K562 (cell line): ENCODE data around the gene VWA2. TPM values are rescaled to one million over a fixed set of nuclear protein-coding genes. Genes with fewer than 3 reads are reported as not detected.

ENCODE experiments used
- ATAC-seq: fragments of 200-7000 bp; cut with Tn5 transposase; 3 replicates; pipeline ENCODE4 v1.9.1; 2020; ENCODE audit warnings: moderate library complexity
- BruUV-seq: library from RNA; stranded (reverse); fragments of 400-500 nt; replicated peaks from 2 replicates; lab custom pipeline; 2021; lab: Mats Ljungman, UMichigan
- CTCF ChIA-PET: fragments of 300-600 bp; formaldehyde crosslinking; extraction: SDS; loops from one replicate; lab custom pipeline; 2021; ENCODE audit warnings: low intra/inter-chr PET ratio; lab: Yijun Ruan, JAX
- POLR2A ChIA-PET: fragments of 300-600, 350-650 bp; sonication (Branson Sonifier 250); formaldehyde crosslinking; extraction: SDS; loops from one replicate; lab custom pipeline; 2021; ENCODE audit warnings: antibody characterized with exemption, inconsistent platforms; lab: Yijun Ruan, JAX
- DNase-seq, 4 experiments: peaks; one replicate each; pipeline versions ENCODE4 v3.0.0 to v3.0.0-alpha.2; 2011 to 2018; ENCODE audit warnings: low spot score in 3 of 4, mixed read lengths in 3 of 4; ENCODE audit errors: extremely low read depth in 1 of 4
- FAIRE-seq: peaks from 2 replicates; lab custom pipeline; 2011; peaks lifted over from hg19 to GRCh38; lab: Jason Lieb, UNC
- H2AFZ ChIP-seq: 2 replicates; pipeline ENCODE4 v1.6.0; 2011; ENCODE audit warnings: low read depth, low read length, control low read depth, inconsistent platforms
- H3K27ac ChIP-seq: fragments of 200-600 bp; 3 replicates; pipeline ENCODE4 v1.8.0; 2011; ENCODE audit warnings: low read depth, mild to moderate bottlenecking, control low read depth, inconsistent platforms, low read length, moderate library complexity, mixed read lengths; ENCODE audit errors: extremely low read depth
- H3K27me3 ChIP-seq, 2 experiments: fragments of 300-600 bp in 1 of 2; 2 replicates in 1 of 2; 3 replicates in 1 of 2; pipeline versions ENCODE4 v1.6.0 to v1.8.0; 2011; ENCODE audit warnings: inconsistent platforms in 2 of 2, low read length in 2 of 2, mild to moderate bottlenecking in 1 of 2, mixed read lengths in 1 of 2, moderate library complexity in 1 of 2; ENCODE audit not compliant: control insufficient read depth in 2 of 2, insufficient read depth in 2 of 2
- H3K36me3 ChIP-seq: fragments of 300-600 bp; 3 replicates; pipeline ENCODE4 v1.8.0; 2011; ENCODE audit warnings: mild to moderate bottlenecking, low read length, inconsistent platforms; ENCODE audit not compliant: control insufficient read depth, insufficient read depth
- H3K4me1 ChIP-seq, 2 experiments: fragments of 200-600 bp in 1 of 2; replicated peaks in 1 of 2; 2 replicates in 1 of 2; 3 replicates in 1 of 2; pipeline versions ENCODE4 v1.5.1 to v1.8.0; 2011; ENCODE audit warnings: inconsistent platforms in 2 of 2, low read length in 2 of 2, mild to moderate bottlenecking in 1 of 2, mixed read lengths in 1 of 2, moderate library complexity in 1 of 2; ENCODE audit not compliant: control insufficient read depth in 2 of 2, insufficient read depth in 2 of 2
- H3K4me2 ChIP-seq: 2 replicates; pipeline ENCODE4 v1.6.1; 2011; ENCODE audit warnings: low read length, control low read depth, inconsistent platforms, mixed read lengths; ENCODE audit not compliant: insufficient read depth
- H3K4me3 ChIP-seq: fragments of 200-600 bp; sonication (generic), shearing (Covaris generic); 2 replicates; pipeline ENCODE4 v1.5.1; 2016; ENCODE audit warnings: control low read depth, inconsistent platforms
- H3K79me2 ChIP-seq: fragments of 200-600 bp; 3 replicates; pipeline ENCODE4 v1.8.0; 2011; ENCODE audit warnings: low read length, inconsistent platforms; ENCODE audit not compliant: control insufficient read depth, insufficient read depth
- H3K9ac ChIP-seq, 2 experiments: 2 replicates each; pipeline versions ENCODE4 v1.6.0 to v1.6.1; 2011; ENCODE audit warnings: low read depth in 2 of 2, low read length in 2 of 2, control low read depth in 1 of 2, inconsistent platforms in 1 of 2, mild to moderate bottlenecking in 1 of 2, mixed read lengths in 1 of 2; ENCODE audit not compliant: insufficient read depth in 1 of 2
- H3K9me1 ChIP-seq: one replicate; pipeline ENCODE4 v1.6.0; 2011; ENCODE audit warnings: inconsistent platforms, mild to moderate bottlenecking, low read length, moderate library complexity; ENCODE audit not compliant: control insufficient read depth, insufficient read depth
- H3K9me3 ChIP-seq: replicated peaks from 2 replicates; pipeline ENCODE4 v1.5.1; 2011; ENCODE audit warnings: low read depth, low read length, inconsistent platforms; ENCODE audit not compliant: control insufficient read depth, insufficient read depth
- H4K20me1 ChIP-seq: replicated peaks from 2 replicates; pipeline ENCODE4 v1.6.1; 2011; ENCODE audit warnings: low read length, inconsistent platforms, mixed read lengths; ENCODE audit not compliant: control insufficient read depth, insufficient read depth
- GABPA ChIP-seq: fragments of 200-800 bp; sonication (Bioruptor generic); conservative IDR thresholded peaks from 2 replicates; pipeline ENCODE4 v1.6.1; 2016; ENCODE audit warnings: low read depth, missing genetic modification characterization, missing compliant biosample characterization
- GTF2A2 ChIP-seq: IDR thresholded peaks from 2 replicates; pipeline ENCODE4 v1.6.1; 2016; ENCODE audit warnings: mild to moderate bottlenecking, missing genetic modification characterization, missing compliant biosample characterization
- HNRNPL ChIP-seq: fragments of 200-400 bp; formaldehyde crosslinking; IDR thresholded peaks from 2 replicates; pipeline ENCODE4 v1.6.1; 2017; ENCODE audit warnings: low read depth, mild to moderate bottlenecking, low read length
- NR4A1 ChIP-seq, 2 experiments: fragments of 250-450 bp in 1 of 2; fragments of 450-650 bp in 1 of 2; sonication (Bioruptor Pico) in 1 of 2; IDR thresholded peaks; 2 replicates each; pipeline versions ENCODE4 v1.4.0 to v1.6.1; 2016 to 2020; ENCODE audit warnings: mild to moderate bottlenecking in 2 of 2, missing compliant biosample characterization in 1 of 2, missing genetic modification characterization in 1 of 2, moderate library complexity in 1 of 2
- POU5F1 ChIP-seq: fragments of 150-350 bp; IDR thresholded peaks from 2 replicates; pipeline ENCODE4 v1.6.1; 2014; ENCODE audit warnings: borderline replicate concordance, low read length, low read depth, mild to moderate bottlenecking; ENCODE audit not compliant: partially characterized antibody
- YBX1 ChIP-seq: fragments of 450-650 bp; IDR thresholded peaks from 2 replicates; pipeline ENCODE4 v1.7.1; 2016; ENCODE audit warnings: mild to moderate bottlenecking
- ZNF165 ChIP-seq: fragments of 250-450 bp; sonication (Bioruptor Pico); IDR thresholded peaks from 2 replicates; pipeline ENCODE4 v1.4.0; 2020; ENCODE audit warnings: borderline replicate concordance
- ZNF24 ChIP-seq: fragments of 450-650 bp; IDR thresholded peaks from 2 replicates; pipeline ENCODE4 v1.6.1; 2016
- ZNF445 ChIP-seq: fragments of 250-450 bp; sonication (Bioruptor Pico); IDR thresholded peaks from 2 replicates; pipeline ENCODE4 v1.4.0; 2020; ENCODE audit warnings: low read depth, mild to moderate bottlenecking, moderate library complexity
- WGBS: fragments of 100-300 bp; shearing (Covaris generic); methylation state at CpG from one replicate; pipeline ENCODE4 v1.1.6; 2016; ENCODE audit warnings: low coverage, mixed read lengths; ENCODE audit not compliant: insufficient coverage; ENCODE audit errors: missing lambda C conversion rate; 5-methylcytosine and 5-hydroxymethylcytosine counted together
- in situ Hi-C: fragments of 300-500 bp; cut with MboI; formaldehyde crosslinking; loops from 4 replicates; pipeline ENCODE4 v1.15.0; 2018; ENCODE audit warnings: inconsistent platforms, mixed read lengths
- intact Hi-C: fragments of 100-400 bp; cut with micrococcal nuclease; formaldehyde crosslinking; loops from 2 replicates; pipeline ENCODE4 v1.14.2; 2022
- polyA plus RNA-seq, 8 experiments: library from polyadenylated mRNA; depleted of rRNA in 4 of 8; stranded (reverse) in 5 of 8; unstranded in 3 of 8; fragments of >200 nt; fragmentation: Nextera tagmentation in 2 of 8; fragmentation: Illumina TruSeq in 1 of 8; extraction: Ambion mirVana in 2 of 8; extraction: Trizol in 1 of 8; gene quantifications; 2 replicates each; pipeline versions ENCODE4 v1.2.1 to v1.2.3, GENCODE V29; 2011 to 2014; ENCODE audit warnings: inconsistent platforms in 1 of 8, missing spikeins in 1 of 8
- total RNA-seq, 7 experiments: library from RNA; depleted of rRNA in 6 of 7; stranded (reverse); fragments of >200 nt in 6 of 7; fragmentation: Illumina TruSeq in 2 of 7; extraction: Trizol in 2 of 7; gene quantifications; 2 replicates each; pipeline versions ENCODE4 v1.2.1 to v1.2.3, GENCODE V29; 2011 to 2021; ENCODE audit warnings: low replicate concordance in 1 of 7
- TF ChIP-seq, protein P1 (sequence below): IDR thresholded peaks from 2 replicates; pipeline ENCODE4 v1.6.1; 2011; ENCODE audit not compliant: insufficient read length; ENCODE audit errors: extremely low read depth
- TF ChIP-seq, protein P2 (sequence below): fragments of 450-650 bp; conservative IDR thresholded peaks from 2 replicates; pipeline ENCODE4 v1.6.1; 2016; ENCODE audit warnings: missing genetic modification characterization, low read depth, mild to moderate bottlenecking, missing compliant biosample characterization, moderate library complexity

The VWA2 gene
- total and polyA plus RNA-seq, 9 of the 15 experiments (the other 6 are each of a cell fraction or from before 2014, with no cell fraction given): not detected

DNA sequence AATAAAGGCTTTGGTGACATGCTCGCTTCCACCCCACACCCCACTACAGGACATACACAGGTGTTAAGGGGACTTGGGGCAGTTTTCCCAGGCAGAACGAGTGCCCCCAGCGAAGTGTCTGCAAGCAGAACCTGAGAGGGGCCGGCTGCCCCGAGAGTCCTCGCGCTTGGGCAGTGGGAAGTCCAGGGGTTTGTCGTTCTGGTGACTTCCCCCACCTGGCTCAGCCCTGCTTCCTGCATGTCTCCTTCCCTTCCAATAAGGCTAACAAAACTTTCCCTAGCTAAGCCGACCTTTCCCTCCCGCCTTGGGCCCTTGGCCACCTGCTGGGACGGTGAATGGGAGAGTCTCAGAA is 916 bp downstream of the VWA2 start:
- no peaks in the 10 kb centered on the region for H3K9me3 ChIP-seq
- H2AFZ ChIP-seq: no peak overlapping the region
- H3K9ac ChIP-seq: no peak overlapping the region
- peaks cover 0 to 31% of the 10 kb centered on the region in 2 experiments; a peak in 3 of 5 replicates for H3K27me3 ChIP-seq
- 19% methylated on average over 8 of the region's 11 CpGs for WGBS
- intact Hi-C loops: no loop called here
- TF ChIP-seq NR4A1 (CRISPR knock-in tag; IDR thresholded peaks at IDR 0.05) (no peak), NR4A1 (tag; IDR thresholded peaks at IDR 0.05) (no peak), ZNF445 (no peak), GABPA (tag) (no peak)
- TF ChIP-seq, protein P1, sequence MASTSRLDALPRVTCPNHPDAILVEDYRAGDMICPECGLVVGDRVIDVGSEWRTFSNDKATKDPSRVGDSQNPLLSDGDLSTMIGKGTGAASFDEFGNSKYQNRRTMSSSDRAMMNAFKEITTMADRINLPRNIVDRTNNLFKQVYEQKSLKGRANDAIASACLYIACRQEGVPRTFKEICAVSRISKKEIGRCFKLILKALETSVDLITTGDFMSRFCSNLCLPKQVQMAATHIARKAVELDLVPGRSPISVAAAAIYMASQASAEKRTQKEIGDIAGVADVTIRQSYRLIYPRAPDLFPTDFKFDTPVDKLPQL: no peak
- H3K9me1 ChIP-seq: no peaks in the 10 kb centered on the region
- DNase-seq (no peak), ATAC-seq (no peak), FAIRE-seq (no peak)
- BruUV-seq: no TSS peak
- H3K27ac ChIP-seq: no peak overlapping the region
- no peak overlapping the region for H3K4me3 ChIP-seq
- H3K4me1 ChIP-seq: peaks cover 0 to 7% of the 10 kb centered on the region in 2 experiments; a peak in 2 of 5 replicates
- ChIA-PET POLR2A (no interaction called here), CTCF (no interaction called here)
- H3K79me2 ChIP-seq: no peaks in the 10 kb centered on the region
- H3K36me3 ChIP-seq: no peaks in the 10 kb centered on the region
- H3K4me2 ChIP-seq: no peak overlapping the region
- no peaks in the 10 kb centered on the region for H4K20me1 ChIP-seq
- in situ Hi-C loops: no loop called here

DNA sequence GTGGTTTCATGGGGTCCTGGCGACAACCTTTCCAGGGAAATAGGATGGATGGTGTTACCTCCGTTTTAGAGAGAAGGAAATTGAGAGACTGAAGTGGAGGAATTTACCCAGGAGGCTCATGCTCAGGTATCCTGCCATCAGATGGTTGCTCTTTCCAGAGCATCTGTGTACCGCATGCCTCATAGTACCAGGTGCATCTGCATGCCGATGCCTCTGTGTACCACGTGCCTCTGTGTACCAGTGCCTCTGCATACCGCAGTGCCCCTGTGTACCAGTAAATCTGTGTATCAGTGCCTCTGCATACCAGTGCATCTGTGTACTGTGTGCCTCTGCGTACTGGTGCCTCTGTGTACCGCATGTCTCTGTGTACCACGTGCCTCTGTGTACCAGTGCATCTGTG is 3.2 kb downstream of the VWA2 start:
- peaks cover 0 to 7% of the 10 kb centered on the region in 2 experiments; a peak in 2 of 5 replicates for H3K4me1 ChIP-seq

More for the DNA sequence above, 3.2 kb downstream of the VWA2 start:
- no peaks in the 10 kb centered on the region for H3K9me3 ChIP-seq
- no TSS peak for BruUV-seq
- DNase-seq (no peak), ATAC-seq (no peak), FAIRE-seq (no peak)
- no peak overlapping the region for H3K9ac ChIP-seq
- no peak overlapping the region for H2AFZ ChIP-seq
- H3K27ac ChIP-seq: no peak overlapping the region
- no peaks in the 10 kb centered on the region for H3K79me2 ChIP-seq
- peaks cover 0 to 36% of the 10 kb centered on the region in 2 experiments; a peak in 3 of 5 replicates for H3K27me3 ChIP-seq
- intact Hi-C loops: no loop called here
- POLR2A ChIA-PET: interaction anchor here (0.6 kb wide), 1 partner anchor 106 kb away, joined by 3 read pairs; no protein-coding TSS in a partner anchor
- H3K4me2 ChIP-seq: no peak overlapping the region
- no peaks in the 10 kb centered on the region for H4K20me1 ChIP-seq
- in situ Hi-C loops: no loop called here
- no peak overlapping the region for H3K4me3 ChIP-seq
- 0% methylated on average over 9 of the region's 9 CpGs for WGBS
- TF ChIP-seq ZNF165 (CRISPR knock-in tag): no peak
- TF ChIP-seq GTF2A2 (tag): no peak
- TF ChIP-seq YBX1: no peak
- TF ChIP-seq, protein P2, sequence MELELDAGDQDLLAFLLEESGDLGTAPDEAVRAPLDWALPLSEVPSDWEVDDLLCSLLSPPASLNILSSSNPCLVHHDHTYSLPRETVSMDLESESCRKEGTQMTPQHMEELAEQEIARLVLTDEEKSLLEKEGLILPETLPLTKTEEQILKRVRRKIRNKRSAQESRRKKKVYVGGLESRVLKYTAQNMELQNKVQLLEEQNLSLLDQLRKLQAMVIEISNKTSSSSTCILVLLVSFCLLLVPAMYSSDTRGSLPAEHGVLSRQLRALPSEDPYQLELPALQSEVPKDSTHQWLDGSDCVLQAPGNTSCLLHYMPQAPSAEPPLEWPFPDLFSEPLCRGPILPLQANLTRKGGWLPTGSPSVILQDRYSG: no peak
- TF ChIP-seq ZNF24: no peak
- no peak for TF ChIP-seq HNRNPL
- no peak for TF ChIP-seq POU5F1
- TF ChIP-seq, all 486 proteins: peak for 0
- CTCF ChIA-PET: no interaction called here
- H3K36me3 ChIP-seq: no peaks in the 10 kb centered on the region
- no peaks in the 10 kb centered on the region for H3K9me1 ChIP-seq
